CD8-positive, alpha-beta memory T cell (primary cell): ENCODE data around the gene AGPAT3. TPM values are rescaled to one million over a fixed set of nuclear protein-coding genes. Genes with fewer than 3 reads are reported as not detected.

Source experiments
- CTCF ChIA-PET: fragments of 350-600 bp; sonication (Branson Sonifier 250); formaldehyde crosslinking; loops from one replicate; lab custom pipeline; 2021; ENCODE audit warnings: antibody characterized with exemption; lab: Charles Lee
- POLR2A ChIA-PET: fragments of 350-600 bp; sonication (Branson Sonifier 250); formaldehyde crosslinking; loops from one replicate; lab custom pipeline; 2021; ENCODE audit warnings: antibody characterized with exemption; lab: Charles Lee
- DNase-seq, 5 donors: peaks; one replicate each; pipeline versions ENCODE4 v3.0.0 to v3.0.0-alpha.2; 2020 to 2022; ENCODE audit warnings: mixed read lengths in 1 of 5
- H3K27ac ChIP-seq: one replicate; pipeline ENCODE4 v1.7.0; 2013; ENCODE audit warnings: low read depth, mild to moderate bottlenecking, low read length, moderate library complexity
- H3K27me3 ChIP-seq: 2 replicates; pipeline ENCODE4 v1.7.0; 2013; ENCODE audit warnings: low read length, mild to moderate bottlenecking; ENCODE audit not compliant: insufficient read depth, poor library complexity, severe bottlenecking
- H3K36me3 ChIP-seq: 2 replicates; pipeline ENCODE4 v1.7.0; 2013; ENCODE audit warnings: mild to moderate bottlenecking, low read length, moderate library complexity; ENCODE audit not compliant: insufficient read depth
- H3K4me1 ChIP-seq: 2 replicates; pipeline ENCODE4 v1.7.0; 2013; ENCODE audit warnings: mild to moderate bottlenecking, low read length, moderate library complexity; ENCODE audit not compliant: insufficient read depth
- H3K4me3 ChIP-seq: 2 replicates; pipeline ENCODE4 v1.7.0; 2013; ENCODE audit warnings: mild to moderate bottlenecking, low read length
- H3K9me3 ChIP-seq: 2 replicates; pipeline ENCODE4 v1.7.0; 2013; ENCODE audit warnings: mild to moderate bottlenecking, low read length
- H3K27ac Mint-ChIP-seq, 8 donors: one replicate each; pipeline ENCODE4 v1.8.0; 2020 to 2021; ENCODE audit warnings: mixed read lengths in 8 of 8, mild to moderate bottlenecking in 6 of 8, inconsistent platforms in 3 of 8, moderate library complexity in 3 of 8
- H3K27me3 Mint-ChIP-seq, 2 donors: one replicate each; pipeline ENCODE4 v1.8.0; 2020 to 2021; ENCODE audit warnings: mixed read lengths in 2 of 2, mild to moderate bottlenecking in 1 of 2, moderate library complexity in 1 of 2
- H3K36me3 Mint-ChIP-seq, 3 donors: one replicate each; pipeline ENCODE4 v1.8.0; 2020 to 2021; ENCODE audit warnings: mixed read lengths in 3 of 3, inconsistent platforms in 1 of 3, mild to moderate bottlenecking in 1 of 3
- H3K4me1 Mint-ChIP-seq, 3 donors: one replicate each; pipeline ENCODE4 v1.8.0; 2020 to 2021; ENCODE audit warnings: mixed read lengths in 3 of 3, inconsistent platforms in 1 of 3, mild to moderate bottlenecking in 1 of 3
- H3K4me3 Mint-ChIP-seq, 7 donors: one replicate each; pipeline ENCODE4 v1.8.0; 2020 to 2021; ENCODE audit warnings: mixed read lengths in 7 of 7, mild to moderate bottlenecking in 6 of 7, moderate library complexity in 4 of 7, inconsistent platforms in 2 of 7
- H3K9me3 Mint-ChIP-seq, 5 donors: one replicate each; pipeline ENCODE4 v1.8.0; 2020 to 2022; ENCODE audit warnings: mixed read lengths in 5 of 5, mild to moderate bottlenecking in 3 of 5, moderate library complexity in 2 of 5, inconsistent platforms in 1 of 5
- polyA plus RNA-seq: library from polyadenylated mRNA; unstranded; fragments of 300-500 nt; fragmentation: Illumina TruSeq; gene quantifications from one replicate; pipeline ENCODE4 v1.2.3, GENCODE V29; 2021
- total RNA-seq, 2 experiments: library from RNA; stranded (reverse); gene quantifications; one replicate each; pipeline ENCODE4 v1.2.3, GENCODE V29; 2021

AGPAT3 gene
- total and polyA plus RNA-seq, 3 experiments from 2014 or later = 15.9 to 69.3 (median 66.5) TPM

DNA sequence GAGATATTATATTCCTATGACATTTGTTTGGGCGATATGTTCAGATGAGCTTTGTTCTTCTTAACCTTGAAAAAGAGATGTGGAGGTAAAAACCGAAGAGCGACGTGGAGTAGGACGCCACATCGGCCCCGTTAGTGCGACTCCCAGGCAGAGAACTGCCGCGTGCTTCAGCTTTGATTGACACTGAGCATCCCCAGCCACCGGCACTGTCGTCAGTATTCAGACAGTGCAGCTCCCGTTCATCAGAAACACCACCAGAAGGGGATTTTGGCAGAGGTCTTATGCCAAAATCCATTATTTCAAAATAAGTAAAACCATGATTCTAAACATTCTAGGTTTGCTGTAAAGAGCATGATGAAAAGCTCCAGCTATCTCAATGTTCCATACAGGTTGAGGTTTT, 66.5 kb downstream of the AGPAT3 start:
- ChIA-PET POLR2A (no interaction called here), CTCF (no interaction called here)
- Mint-ChIP-seq H3K4me3 (no peak overlapping the region), H3K4me1 (peaks cover 12 to 21% (median 19%) of the 10 kb centered on the region in 3 donors), H3K27me3 (no peaks in the 10 kb centered on the region), H3K27ac (no peak overlapping the region), H3K36me3 (peaks cover 0 to 55% (median 5%) of the 10 kb centered on the region in 3 donors), H3K9me3 (no peaks in the 10 kb centered on the region)
- no peaks in the 10 kb centered on the region for H3K4me1 ChIP-seq
- no peak for DNase-seq
- H3K4me3 ChIP-seq = no peak overlapping the region
- no peak overlapping the region for H3K27ac ChIP-seq
- peaks cover 5% of the 10 kb centered on the region for H3K36me3 ChIP-seq
- no peaks in the 10 kb centered on the region for H3K9me3 ChIP-seq
- H3K27me3 ChIP-seq = no peaks in the 10 kb centered on the region

DNA sequence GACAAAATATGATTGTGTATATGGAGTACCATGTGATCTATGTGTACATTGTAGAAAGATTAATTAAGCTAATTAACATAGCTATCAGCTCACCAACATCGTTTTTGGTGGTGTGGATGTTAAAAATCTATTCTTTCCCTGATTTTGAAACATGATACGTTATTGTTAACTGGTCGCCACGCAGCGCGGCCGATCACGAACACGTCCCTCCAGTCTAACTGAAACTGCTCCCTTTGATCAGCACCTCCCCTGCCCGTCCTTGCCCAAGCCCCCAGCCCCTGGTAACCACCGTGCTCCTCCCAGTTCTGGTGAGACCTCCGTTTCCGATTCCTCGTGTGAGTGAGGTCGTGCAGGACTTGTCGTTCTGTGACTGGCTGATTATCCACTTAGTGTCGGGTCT, 67.0 kb downstream of the AGPAT3 start:
- ChIA-PET POLR2A (no interaction called here), CTCF (no interaction called here)
- Mint-ChIP-seq H3K9me3 (no peaks in the 10 kb centered on the region), H3K4me1 (peaks cover 11 to 23% (median 19%) of the 10 kb centered on the region in 3 donors), H3K4me3 (no peak overlapping the region), H3K27ac (peak overlapping the region in 1 of 8 donors; percentile 92), H3K27me3 (no peaks in the 10 kb centered on the region), H3K36me3 (peaks cover 0 to 57% (median 5%) of the 10 kb centered on the region in 3 donors)
- Histone ChIP-seq H3K9me3 (no peaks in the 10 kb centered on the region), H3K27ac (no peak overlapping the region), H3K27me3 (no peaks in the 10 kb centered on the region), H3K36me3 (peaks cover 5% of the 10 kb centered on the region), H3K4me1 (no peaks in the 10 kb centered on the region), H3K4me3 (no peak overlapping the region)
- DNase-seq = no peak

- Mint-ChIP-seq H3K4me1 (peaks cover 13 to 33% (median 28%) of the 10 kb centered on the region in 3 donors), H3K27ac (peak overlapping the region in 2 of 8 donors; percentile 20 to 43), H3K4me3 (no peak overlapping the region), H3K36me3 (peaks cover 0 to 47% (median 7%) of the 10 kb centered on the region in 3 donors), H3K27me3 (no peaks in the 10 kb centered on the region), H3K9me3 (no peaks in the 10 kb centered on the region)
- Histone ChIP-seq H3K27ac (no peak overlapping the region), H3K27me3 (no peaks in the 10 kb centered on the region), H3K4me3 (no peak overlapping the region), H3K36me3 (peaks cover 5% of the 10 kb centered on the region), H3K9me3 (no peaks in the 10 kb centered on the region), H3K4me1 (peaks cover 7% of the 10 kb centered on the region)
- DNase-seq = no peak
- POLR2A ChIA-PET = no interaction called here
- CTCF ChIA-PET = interaction anchor here (1.0 to 1.3 kb wide), 2 partner anchors 42 to 123 kb away, joined by 3 to 4 read pairs; no protein-coding TSS in a partner anchor
These were observed 68.2 kb downstream of the AGPAT3 start for GRCh38 chr21:43933199-43933598.

GRCh38 chr21:43933680-43934079, 68.7 kb downstream of the AGPAT3 start:
- POLR2A ChIA-PET = interaction anchor here (0.6 kb wide), 1 partner anchor 19 kb away, joined by 3 read pairs; no protein-coding TSS in a partner anchor
- peaks cover 16 to 34% (median 32%) of the 10 kb centered on the region in 3 donors for H3K4me1 Mint-ChIP-seq
- Histone ChIP-seq H3K27me3 (no peaks in the 10 kb centered on the region), H3K4me3 (no peak overlapping the region), H3K9me3 (no peaks in the 10 kb centered on the region), H3K4me1 (peaks cover 12% of the 10 kb centered on the region), H3K36me3 (peaks cover 3% of the 10 kb centered on the region), H3K27ac (no peak overlapping the region)
- no peak overlapping the region for H3K4me3 Mint-ChIP-seq
- CTCF ChIA-PET = interaction anchor here (1.0 to 1.3 kb wide), 2 partner anchors 41 to 123 kb away, joined by 3 to 4 read pairs; no protein-coding TSS in a partner anchor
- H3K27me3 Mint-ChIP-seq = no peaks in the 10 kb centered on the region
- DNase-seq = no peak
- H3K27ac Mint-ChIP-seq = no peak overlapping the region
- no peaks in the 10 kb centered on the region for H3K9me3 Mint-ChIP-seq
- peaks cover 0 to 43% (median 4%) of the 10 kb centered on the region in 3 donors for H3K36me3 Mint-ChIP-seq

- Histone ChIP-seq H3K4me1 (peaks cover 14% of the 10 kb centered on the region), H3K9me3 (no peaks in the 10 kb centered on the region), H3K27ac (no peak overlapping the region), H3K4me3 (no peak overlapping the region), H3K36me3 (no peaks in the 10 kb centered on the region), H3K27me3 (no peaks in the 10 kb centered on the region)
- Mint-ChIP-seq H3K27me3 (no peaks in the 10 kb centered on the region), H3K27ac (peak overlapping the region in 1 of 8 donors; percentile 65), H3K36me3 (peaks cover 0 to 41% (median 4%) of the 10 kb centered on the region in 3 donors), H3K4me3 (no peak overlapping the region), H3K4me1 (peaks cover 21 to 38% (median 36%) of the 10 kb centered on the region in 3 donors), H3K9me3 (no peaks in the 10 kb centered on the region)
- ChIA-PET POLR2A (interaction anchor here (0.6 kb wide), 1 partner anchor 19 kb away, joined by 3 read pairs; no protein-coding TSS in a partner anchor), CTCF (interaction anchor here (1.0 to 1.3 kb wide), 2 partner anchors 41 to 124 kb away, joined by 3 to 4 read pairs; no protein-coding TSS in a partner anchor)
- DNase-seq = no peak
These were observed 69.1 kb downstream of the AGPAT3 start for GRCh38 chr21:43934116-43934515.

- no peak overlapping the region for H3K4me3 ChIP-seq
- Mint-ChIP-seq H3K4me1 (peaks cover 20 to 41% (median 40%) of the 10 kb centered on the region in 3 donors), H3K27ac (peak overlapping the region in 1 of 8 donors; percentile 68), H3K27me3 (no peaks in the 10 kb centered on the region), H3K9me3 (no peaks in the 10 kb centered on the region), H3K4me3 (peak overlapping the region in 1 of 7 donors; percentile 69), H3K36me3 (peaks cover 0 to 35% (median 4%) of the 10 kb centered on the region in 3 donors)
- H3K27me3 ChIP-seq = no peaks in the 10 kb centered on the region
- no peak for DNase-seq
- no peaks in the 10 kb centered on the region for H3K36me3 ChIP-seq
- no peaks in the 10 kb centered on the region for H3K9me3 ChIP-seq
- ChIA-PET POLR2A (no interaction called here), CTCF (interaction anchor here (1.7 kb wide), 1 partner anchor 11 kb away, joined by 4 read pairs; no protein-coding TSS in a partner anchor)
- no peak overlapping the region for H3K27ac ChIP-seq
- peaks cover 14% of the 10 kb centered on the region for H3K4me1 ChIP-seq
These were observed 70.0 kb downstream of the AGPAT3 start for GRCh38 chr21:43934716-43935705.

DNA sequence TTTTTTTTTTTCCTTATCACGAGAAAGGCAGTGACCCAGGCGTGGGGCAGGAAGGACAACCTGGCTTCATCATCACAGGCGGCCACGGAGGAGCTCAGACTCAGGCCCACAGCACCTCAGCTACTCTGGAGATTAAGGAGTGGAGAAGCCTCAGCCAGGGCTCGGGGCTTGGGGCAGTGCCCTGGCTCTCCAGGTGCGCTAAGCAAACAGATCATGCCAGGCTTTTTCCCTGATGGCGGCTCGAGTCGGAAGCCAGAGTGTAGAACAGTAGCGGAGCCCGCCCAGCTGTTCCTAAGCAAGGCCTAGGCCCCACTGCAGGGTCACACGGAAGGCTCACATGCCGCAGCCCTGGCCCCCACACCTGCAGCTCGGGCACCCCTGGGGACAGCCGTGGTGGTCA, 70.7 kb downstream of the AGPAT3 start:
- Histone ChIP-seq H3K4me1 (peaks cover 14% of the 10 kb centered on the region), H3K27ac (no peak overlapping the region), H3K4me3 (no peak overlapping the region), H3K36me3 (no peaks in the 10 kb centered on the region), H3K9me3 (no peaks in the 10 kb centered on the region), H3K27me3 (no peaks in the 10 kb centered on the region)
- no peak overlapping the region for H3K4me3 Mint-ChIP-seq
- H3K36me3 Mint-ChIP-seq = peaks cover 0 to 35% (median 4%) of the 10 kb centered on the region in 3 donors
- ChIA-PET CTCF (interaction anchor here (1.7 kb wide), 1 partner anchor 10 kb away, joined by 4 read pairs; no protein-coding TSS in a partner anchor), POLR2A (no interaction called here)
- no peaks in the 10 kb centered on the region for H3K27me3 Mint-ChIP-seq
- H3K4me1 Mint-ChIP-seq = peaks cover 20 to 41% (median 40%) of the 10 kb centered on the region in 3 donors
- DNase-seq = no peak
- no peaks in the 10 kb centered on the region for H3K9me3 Mint-ChIP-seq
- peak overlapping the region in 1 of 8 donors; percentile 68 for H3K27ac Mint-ChIP-seq
